HEK293 (cell line): ENCODE results near the gene DICER1.

Source experiments
- CTCF ChIA-PET: fragments of 350-600 bp; formaldehyde crosslinking; extraction: SDS; loops from one replicate; lab custom pipeline; 2021; ENCODE audit warnings: antibody characterized with exemption; lab: Yijun Ruan, JAX
- POLR2A ChIA-PET: fragments of 300-600 bp; formaldehyde crosslinking; extraction: SDS; loops from one replicate; lab custom pipeline; 2020; ENCODE audit warnings: antibody characterized with exemption, inconsistent platforms; lab: Yijun Ruan, JAX
- H3K27ac ChIP-seq: fragments of 200-500 bp; sonication (Bioruptor generic); 2 replicates; pipeline ENCODE4 v1.5.1; 2014; ENCODE audit warnings: low read depth, low read length, control low read depth, inconsistent platforms; ENCODE audit errors: extremely low read depth
- H3K36me3 ChIP-seq, 2 experiments: fragments of 200-500 bp in 1 of 2; sonication (Bioruptor generic) in 1 of 2; 1 replicate in 1 of 2; 2 replicates in 1 of 2; pipeline ENCODE4 v1.5.1; 2014 to 2017; ENCODE audit warnings: inconsistent platforms in 2 of 2, low read length in 2 of 2; ENCODE audit not compliant: control insufficient read depth in 2 of 2, insufficient read depth in 1 of 2
- H3K4me1 ChIP-seq: fragments of 200-500 bp; sonication (Bioruptor generic); 2 replicates; pipeline ENCODE4 v1.5.1; 2014; ENCODE audit warnings: mild to moderate bottlenecking, low read length, inconsistent platforms; ENCODE audit not compliant: control insufficient read depth, insufficient read depth
- H3K4me3 ChIP-seq: 2 replicates; pipeline ENCODE4 v1.5.1; 2011; ENCODE audit warnings: low read depth, mild to moderate bottlenecking, control low read depth, low read length, moderate library complexity
- H3K9me3 ChIP-seq: fragments of 200-500 bp; sonication (Bioruptor generic); 2 replicates; pipeline ENCODE4 v1.5.1; 2014; ENCODE audit warnings: low read depth, low read length, inconsistent platforms; ENCODE audit not compliant: control insufficient read depth, insufficient read depth
- FEZF1 ChIP-seq: fragments of 450-650 bp; formaldehyde crosslinking; IDR thresholded peaks from 2 replicates; pipeline ENCODE4 v1.5.1; 2016; ENCODE audit warnings: missing biosample characterization, missing genetic modification characterization
- IKZF3 ChIP-seq: fragments of 450-650 bp; IDR thresholded peaks from 2 replicates; pipeline ENCODE4 v1.5.0; 2018; ENCODE audit warnings: missing biosample characterization, mild to moderate bottlenecking, missing genetic modification characterization, moderate library complexity
- PBX3 ChIP-seq: sonication (generic); formaldehyde crosslinking; IDR thresholded peaks from 2 replicates; pipeline ENCODE4 v1.8.1; 2022; ENCODE audit warnings: mild to moderate bottlenecking, moderate library complexity, missing genetic modification reagents
- RBAK ChIP-seq: fragments of 450-650 bp; formaldehyde crosslinking; IDR thresholded peaks from 2 replicates; pipeline ENCODE4 v1.5.1; 2016; ENCODE audit warnings: missing biosample characterization, missing genetic modification characterization
- WT1 ChIP-seq: fragments of 450-650 bp; formaldehyde crosslinking; IDR thresholded peaks from 2 replicates; pipeline ENCODE4 v1.5.1; 2016; ENCODE audit warnings: missing biosample characterization, missing genetic modification characterization
- ZBTB1 ChIP-seq: fragments of 450-650 bp; formaldehyde crosslinking; IDR thresholded peaks from 2 replicates; pipeline ENCODE4 v1.5.1; 2016; ENCODE audit warnings: missing biosample characterization, missing genetic modification characterization
- ZBTB7A ChIP-seq: fragments of 450-650 bp; formaldehyde crosslinking; IDR thresholded peaks from 2 replicates; pipeline ENCODE4 v1.5.1; 2016; ENCODE audit warnings: low read depth, missing biosample characterization, missing genetic modification characterization
- ZFP3 ChIP-seq: fragments of 450-650 bp; formaldehyde crosslinking; IDR thresholded peaks from 2 replicates; pipeline ENCODE4 v1.5.1; 2016; ENCODE audit warnings: low read depth, missing biosample characterization, missing genetic modification characterization
- ZNF174 ChIP-seq: fragments of 450-650 bp; formaldehyde crosslinking; IDR thresholded peaks from 2 replicates; pipeline ENCODE4 v1.5.0; 2017; ENCODE audit warnings: missing biosample characterization, mild to moderate bottlenecking, missing genetic modification characterization
- ZNF280D ChIP-seq: fragments of 450-650 bp; formaldehyde crosslinking; IDR thresholded peaks from 2 replicates; pipeline ENCODE4 v1.5.1; 2016; ENCODE audit warnings: missing biosample characterization, missing genetic modification characterization
- ZNF354C ChIP-seq: fragments of 450-650 bp; formaldehyde crosslinking; IDR thresholded peaks from 2 replicates; pipeline ENCODE4 v1.5.1; 2016; ENCODE audit warnings: missing biosample characterization, missing genetic modification characterization, low read depth, borderline replicate concordance
- ZNF391 ChIP-seq: fragments of 450-650 bp; formaldehyde crosslinking; IDR thresholded peaks from 2 replicates; pipeline ENCODE4 v1.5.1; 2016; ENCODE audit warnings: low read depth, missing biosample characterization, missing genetic modification characterization, borderline replicate concordance
- ZNF416 ChIP-seq: fragments of 450-650 bp; formaldehyde crosslinking; IDR thresholded peaks from 2 replicates; pipeline ENCODE4 v1.5.1; 2016; ENCODE audit warnings: missing biosample characterization, missing genetic modification characterization
- ZNF473 ChIP-seq: fragments of 450-650 bp; formaldehyde crosslinking; IDR thresholded peaks from 2 replicates; pipeline ENCODE4 v1.5.1; 2017; ENCODE audit warnings: missing biosample characterization, missing genetic modification characterization
- ZNF521 ChIP-seq: fragments of 450-650 bp; formaldehyde crosslinking; IDR thresholded peaks from 2 replicates; pipeline ENCODE4 v1.5.1; 2017; ENCODE audit warnings: missing biosample characterization, mild to moderate bottlenecking, missing genetic modification characterization
- ZNF549 ChIP-seq: fragments of 450-650 bp; IDR thresholded peaks from 2 replicates; pipeline ENCODE4 v1.5.1; 2018; ENCODE audit warnings: missing biosample characterization, missing genetic modification characterization, mild to moderate bottlenecking, inconsistent platforms, moderate library complexity
- ZNF580 ChIP-seq: fragments of 450-650 bp; formaldehyde crosslinking; IDR thresholded peaks from 2 replicates; pipeline ENCODE4 v1.5.1; 2016; ENCODE audit warnings: missing biosample characterization, missing genetic modification characterization
- ZNF623 ChIP-seq: fragments of 450-650 bp; formaldehyde crosslinking; IDR thresholded peaks from 2 replicates; pipeline ENCODE4 v1.5.1; 2016; ENCODE audit warnings: missing biosample characterization, missing genetic modification characterization
- ZNF704 ChIP-seq: fragments of 450-650 bp; formaldehyde crosslinking; IDR thresholded peaks from 2 replicates; pipeline ENCODE4 v1.5.1; 2016; ENCODE audit warnings: missing biosample characterization, missing genetic modification characterization
- ZNF777 ChIP-seq: fragments of 450-650 bp; formaldehyde crosslinking; IDR thresholded peaks from 2 replicates; pipeline ENCODE4 v1.5.1; 2017; ENCODE audit warnings: missing biosample characterization, missing genetic modification characterization, borderline replicate concordance
- ZNF837 ChIP-seq: fragments of 450-650 bp; formaldehyde crosslinking; IDR thresholded peaks from 2 replicates; pipeline ENCODE4 v1.5.1; 2016; ENCODE audit warnings: missing biosample characterization, missing genetic modification characterization
- ZSCAN16 ChIP-seq: fragments of 450-650 bp; formaldehyde crosslinking; IDR thresholded peaks from 2 replicates; pipeline ENCODE4 v1.5.1; 2016; ENCODE audit warnings: missing biosample characterization, missing genetic modification characterization
- ZXDB ChIP-seq: fragments of 450-650 bp; formaldehyde crosslinking; IDR thresholded peaks from 2 replicates; pipeline ENCODE4 v1.5.1; 2016; ENCODE audit warnings: missing biosample characterization, missing genetic modification characterization
- TF ChIP-seq, protein P1 (sequence below): fragments of 450-650 bp; formaldehyde crosslinking; IDR thresholded peaks from 2 replicates; pipeline ENCODE4 v1.5.1; 2016; ENCODE audit warnings: missing biosample characterization, missing genetic modification characterization
- TF ChIP-seq, protein P2 (sequence below): fragments of 450-650 bp; formaldehyde crosslinking; IDR thresholded peaks from 2 replicates; pipeline ENCODE4; 2016; ENCODE audit warnings: missing biosample characterization, missing genetic modification characterization

Gene DICER1

DNA sequence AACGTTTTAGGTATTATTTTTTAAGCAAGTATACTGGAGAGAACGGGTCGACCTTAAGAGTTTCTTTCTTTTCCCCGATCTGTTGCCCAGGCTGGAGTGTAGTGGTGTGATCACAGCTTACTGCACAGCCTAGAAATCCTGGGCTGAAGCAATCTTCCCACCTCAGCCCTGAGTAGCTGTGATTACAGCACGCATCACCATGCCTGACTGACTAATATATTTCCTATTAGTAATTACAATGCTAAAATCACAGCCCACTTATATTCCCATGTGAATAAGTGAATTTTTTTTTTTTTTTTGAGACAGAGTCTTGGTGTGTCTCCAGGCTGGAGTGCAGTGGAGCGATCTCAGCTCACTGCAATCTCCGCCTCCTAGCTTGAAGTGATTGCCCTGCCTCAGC is 50.4 kb downstream of the DICER1 start:
- TF ChIP-seq WT1 (tag by site-specific recombination) (no peak), RBAK (tag by site-specific recombination) (no peak), ZNF521 (tag by site-specific recombination) (no peak), ZNF777 (tag by site-specific recombination) (no peak), IKZF3 (tag by site-specific recombination) (no peak), ZXDB (no peak), ZNF837 (no peak), ZNF580 (no peak), ZNF623 (tag by site-specific recombination) (no peak), ZSCAN16 (tag by site-specific recombination) (no peak)

GRCh38 chr14:95104911-95105310 is 52.4 kb downstream of the DICER1 start:
- no peak for TF ChIP-seq ZNF777 (tag by site-specific recombination)
- no peak for TF ChIP-seq ZNF354C (tag by site-specific recombination)
- TF ChIP-seq ZNF416 (tag by site-specific recombination), result no peak
- TF ChIP-seq ZNF174 (tag by site-specific recombination), result no peak
- TF ChIP-seq ZNF549 (tag by site-specific recombination), result no peak
- TF ChIP-seq ZBTB7A, result no peak
- Histone ChIP-seq H3K4me1 (no peaks in the 10 kb centered on the region), H3K36me3 (peaks cover 67 to 85% of the 10 kb centered on the region in 2 experiments), H3K4me3 (no peak overlapping the region), H3K27ac (no peak overlapping the region), H3K9me3 (no peaks in the 10 kb centered on the region)
- ChIA-PET CTCF (interaction anchor here (0.7 kb wide), 1 partner anchor 22 kb away, joined by 4 read pairs; no protein-coding TSS in a partner anchor), POLR2A (no interaction called here)

More for the DNA sequence above, 50.4 kb downstream of the DICER1 start:
- no peak overlapping the region for H3K27ac ChIP-seq
- H3K4me1 ChIP-seq, result no peaks in the 10 kb centered on the region
- CTCF ChIA-PET, result interaction anchor here (0.6 to 1.9 kb wide), 5 partner anchors 8 to 767 kb away, joined by 3 to 6 read pairs (median 3); no protein-coding TSS in a partner anchor
- no peak overlapping the region for H3K4me3 ChIP-seq
- POLR2A ChIA-PET, result no interaction called here
- H3K36me3 ChIP-seq, result peaks cover 67 to 90% of the 10 kb centered on the region in 2 experiments
- no peaks in the 10 kb centered on the region for H3K9me3 ChIP-seq

- POLR2A ChIA-PET, result no interaction called here
- H3K36me3 ChIP-seq, result peaks cover 57 to 64% of the 10 kb centered on the region in 2 experiments
- no peak overlapping the region for H3K4me3 ChIP-seq
- H3K27ac ChIP-seq, result no peak overlapping the region
- no peaks in the 10 kb centered on the region for H3K4me1 ChIP-seq
- H3K9me3 ChIP-seq, result no peaks in the 10 kb centered on the region
- CTCF ChIA-PET, result interaction anchor here (0.6 kb wide), 1 partner anchor 716 kb away, joined by 3 read pairs; no protein-coding TSS in a partner anchor
- no peak for TF ChIP-seq ZNF473 (tag by site-specific recombination)
- no peak for TF ChIP-seq ZBTB1
- TF ChIP-seq ZNF391 (tag by site-specific recombination), result no peak
- no peak for TF ChIP-seq FEZF1 (tag by site-specific recombination)
- TF ChIP-seq, protein P1, sequence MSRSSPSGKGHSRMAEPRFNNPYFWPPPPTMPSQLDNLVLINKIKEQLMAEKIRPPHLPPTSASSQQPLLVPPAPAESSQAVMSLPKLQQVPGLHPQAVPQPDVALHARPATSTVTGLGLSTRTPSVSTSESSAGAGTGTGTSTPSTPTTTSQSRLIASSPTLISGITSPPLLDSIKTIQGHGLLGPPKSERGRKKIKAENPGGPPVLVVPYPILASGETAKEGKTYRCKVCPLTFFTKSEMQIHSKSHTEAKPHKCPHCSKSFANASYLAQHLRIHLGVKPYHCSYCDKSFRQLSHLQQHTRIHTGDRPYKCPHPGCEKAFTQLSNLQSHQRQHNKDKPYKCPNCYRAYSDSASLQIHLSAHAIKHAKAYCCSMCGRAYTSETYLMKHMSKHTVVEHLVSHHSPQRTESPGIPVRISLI (tag by site-specific recombination), result no peak
- TF ChIP-seq ZNF280D, result no peak
- no peak for TF ChIP-seq PBX3
- no peak for TF ChIP-seq ZNF704 (tag by site-specific recombination)
- TF ChIP-seq, protein P2, sequence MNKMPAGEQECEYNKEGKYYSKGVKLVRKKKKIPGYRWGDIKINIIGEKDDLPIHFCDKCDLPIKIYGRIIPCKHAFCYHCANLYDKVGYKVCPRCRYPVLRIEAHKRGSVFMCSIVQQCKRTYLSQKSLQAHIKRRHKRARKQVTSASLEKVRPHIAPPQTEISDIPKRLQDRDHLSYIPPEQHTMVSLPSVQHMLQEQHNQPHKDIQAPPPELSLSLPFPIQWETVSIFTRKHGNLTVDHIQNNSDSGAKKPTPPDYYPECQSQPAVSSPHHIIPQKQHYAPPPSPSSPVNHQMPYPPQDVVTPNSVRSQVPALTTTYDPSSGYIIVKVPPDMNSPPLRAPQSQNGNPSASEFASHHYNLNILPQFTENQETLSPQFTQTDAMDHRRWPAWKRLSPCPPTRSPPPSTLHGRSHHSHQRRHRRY (tag by site-specific recombination), result no peak
- no peak for TF ChIP-seq ZFP3
These were observed 54.7 kb downstream of the DICER1 start for GRCh38 chr14:95102680-95103044.
